ENCODE results near the gene CAPN5.

CAPN5 gene

GRCh38 chr11:77039491-77040400, 27.0 kb upstream of the CAPN5 start:
- H3F3A ChIP-seq (ENCODE audit: control insufficient read depth, insufficient read depth), result no peaks in the 10 kb centered on the region
- H3K4me3 ChIP-seq (ENCODE audit: low read length), result no peak overlapping the region
- H3K79me2 ChIP-seq (ENCODE audit: control insufficient read depth, low read length), result no peaks in the 10 kb centered on the region
- no peaks in the 10 kb centered on the region for H3K27me3 ChIP-seq (ENCODE audit: control insufficient read depth, low read length)
- H3K9me3 ChIP-seq (ENCODE audit: control insufficient read depth, insufficient read depth, low read length), result no peaks in the 10 kb centered on the region
- no peak overlapping the region for H3K4me2 ChIP-seq (ENCODE audit: low read length)
- TF ChIP-seq CTCF (IDR thresholded peaks at IDR 0.05; ENCODE audit: low read depth, low read length, poor library complexity, severe bottlenecking), result no peak
- TF ChIP-seq EZH2phosphoT487 (IDR thresholded peaks at IDR 0.05; ENCODE audit: borderline replicate concordance, low read length), result no peak
- no peaks in the 10 kb centered on the region for H4K20me1 ChIP-seq (ENCODE audit: control insufficient read depth, insufficient read depth, low read depth, low read length)
- H3K27ac ChIP-seq (ENCODE audit: low read depth, low read length), result no peak overlapping the region
- 0 out of 2 replicates have a peak, but pooled peaks cover 4% of the 10 kb centered on the region for H3K4me1 ChIP-seq (ENCODE audit: control insufficient read depth, low read length)
- no peaks in the 10 kb centered on the region for H3K36me3 ChIP-seq (ENCODE audit: control insufficient read depth, low read length)
- H3K9me2 ChIP-seq (replicated peaks; ENCODE audit: control insufficient read depth, low read length), result no peaks in the 10 kb centered on the region

- Histone ChIP-seq H3K4me3 (ENCODE audit: low read length) (no peak overlapping the region), H3K79me2 (ENCODE audit: control insufficient read depth, low read length) (no peaks in the 10 kb centered on the region), H3K27ac (ENCODE audit: low read depth, low read length) (no peak overlapping the region)
Observed at GRCh38 chr11:77040401-77040777, 26.4 kb upstream of the CAPN5 start.

GRCh38 chr11:77040889-77041288, 25.9 kb upstream of the CAPN5 start:
- H4K20me1 ChIP-seq (ENCODE audit: control insufficient read depth, insufficient read depth, low read depth, low read length), result no peaks in the 10 kb centered on the region
- TF ChIP-seq EZH2phosphoT487 (IDR thresholded peaks at IDR 0.05; ENCODE audit: borderline replicate concordance, low read length) (no peak), CTCF (IDR thresholded peaks at IDR 0.05; ENCODE audit: low read depth, low read length, poor library complexity, severe bottlenecking) (no peak)
- 0 out of 2 replicates have a peak, but pooled peaks cover 4% of the 10 kb centered on the region for H3K4me1 ChIP-seq (ENCODE audit: control insufficient read depth, low read length)
- H3K27ac ChIP-seq (ENCODE audit: low read depth, low read length), result no peak overlapping the region
- no peaks in the 10 kb centered on the region for H3K27me3 ChIP-seq (ENCODE audit: control insufficient read depth, low read length)
- H3K9me2 ChIP-seq (replicated peaks; ENCODE audit: control insufficient read depth, low read length), result no peaks in the 10 kb centered on the region
- no peaks in the 10 kb centered on the region for H3K79me2 ChIP-seq (ENCODE audit: control insufficient read depth, low read length)
- H3K4me3 ChIP-seq (ENCODE audit: low read length), result no peak overlapping the region
- H3F3A ChIP-seq (ENCODE audit: control insufficient read depth, insufficient read depth), result no peaks in the 10 kb centered on the region
- H3K9me3 ChIP-seq (ENCODE audit: control insufficient read depth, insufficient read depth, low read length), result no peaks in the 10 kb centered on the region
- H3K36me3 ChIP-seq (ENCODE audit: control insufficient read depth, low read length), result no peaks in the 10 kb centered on the region
- H3K4me2 ChIP-seq (ENCODE audit: low read length), result no peak overlapping the region

More at GRCh38 chr11:77040401-77040777, 26.4 kb upstream of the CAPN5 start:
- H3K4me2 ChIP-seq (ENCODE audit: low read length), result no peak overlapping the region
- H3F3A ChIP-seq (ENCODE audit: control insufficient read depth, insufficient read depth), result no peaks in the 10 kb centered on the region
- H3K4me1 ChIP-seq (ENCODE audit: control insufficient read depth, low read length), result 0 out of 2 replicates have a peak, but pooled peaks cover 4% of the 10 kb centered on the region
- no peak for TF ChIP-seq CTCF (IDR thresholded peaks at IDR 0.05; ENCODE audit: low read depth, low read length, poor library complexity, severe bottlenecking)
- no peak for TF ChIP-seq EZH2phosphoT487 (IDR thresholded peaks at IDR 0.05; ENCODE audit: borderline replicate concordance, low read length)
- H3K36me3 ChIP-seq (ENCODE audit: control insufficient read depth, low read length), result no peaks in the 10 kb centered on the region
- H3K9me3 ChIP-seq (ENCODE audit: control insufficient read depth, insufficient read depth, low read length), result no peaks in the 10 kb centered on the region
- no peaks in the 10 kb centered on the region for H3K9me2 ChIP-seq (replicated peaks; ENCODE audit: control insufficient read depth, low read length)
- H3K27me3 ChIP-seq (ENCODE audit: control insufficient read depth, low read length), result no peaks in the 10 kb centered on the region
- H4K20me1 ChIP-seq (ENCODE audit: control insufficient read depth, insufficient read depth, low read depth, low read length), result no peaks in the 10 kb centered on the region
